H9 (cell line): ENCODE measurements around the gene SLC49A4. TPM values are rescaled to one million over a fixed set of nuclear protein-coding genes. Genes with fewer than 3 reads are reported as not detected.

Experiments used
- DNase-seq: peaks from one replicate; pipeline ENCODE4 v3.0.0-alpha.2; 2017
- H2AFZ ChIP-seq: one replicate; pipeline ENCODE4 v1.6.1; 2013; ENCODE audit warnings: mild to moderate bottlenecking, low read length, control low read depth, moderate library complexity
- H2AK5ac ChIP-seq: 2 replicates; pipeline ENCODE4 v1.6.1; 2013; ENCODE audit warnings: low read length, control low read depth, mixed read lengths; ENCODE audit not compliant: insufficient read length
- H2BK120ac ChIP-seq: one replicate; pipeline ENCODE4 v1.6.1; 2013; ENCODE audit warnings: low read depth, mild to moderate bottlenecking, low read length, control low read depth, inconsistent platforms; ENCODE audit not compliant: poor library complexity, severe bottlenecking
- H2BK12ac ChIP-seq: 2 replicates; pipeline ENCODE4 v1.6.1; 2013; ENCODE audit warnings: low read length, control low read depth, mixed read lengths, low read depth; ENCODE audit not compliant: insufficient read length
- H2BK15ac ChIP-seq: 2 replicates; pipeline ENCODE4 v1.6.1; 2013; ENCODE audit warnings: low read depth, low read length, control low read depth
- H2BK20ac ChIP-seq: one replicate; pipeline ENCODE4 v1.6.1; 2013; ENCODE audit warnings: low read depth, mild to moderate bottlenecking, low read length, control low read depth, inconsistent platforms; ENCODE audit not compliant: poor library complexity, severe bottlenecking
- H2BK5ac ChIP-seq: 2 replicates; pipeline ENCODE4 v1.6.1; 2013; ENCODE audit warnings: low read length, control low read depth, mixed read lengths; ENCODE audit not compliant: insufficient read length
- H3K14ac ChIP-seq: 2 replicates; pipeline ENCODE4 v1.6.1; 2013; ENCODE audit warnings: low read length, control low read depth; ENCODE audit not compliant: insufficient read depth
- H3K18ac ChIP-seq: 2 replicates; pipeline ENCODE4 v1.6.1; 2013; ENCODE audit warnings: low read depth, mild to moderate bottlenecking, mixed read lengths, low read length, control low read depth; ENCODE audit not compliant: insufficient read length
- H3K23ac ChIP-seq: 2 replicates; pipeline ENCODE4 v1.6.1; 2013; ENCODE audit warnings: low read length, control low read depth, mixed read lengths, low read depth; ENCODE audit not compliant: insufficient read length
- H3K23me2 ChIP-seq: 2 replicates; pipeline ENCODE4 v1.6.1; 2013; ENCODE audit warnings: low read depth, mild to moderate bottlenecking, mixed read lengths, low read length, control low read depth; ENCODE audit not compliant: insufficient read length, poor library complexity, severe bottlenecking
- H3K27ac ChIP-seq: 2 replicates; pipeline ENCODE4 v1.5.1; 2013; ENCODE audit warnings: low read length, control low read depth, mixed read lengths, low read depth; ENCODE audit not compliant: insufficient read length
- H3K27me3 ChIP-seq: 2 replicates; pipeline ENCODE4 v1.6.1; 2013; ENCODE audit warnings: low read length, control low read depth, inconsistent platforms; ENCODE audit not compliant: insufficient read depth
- H3K4ac ChIP-seq: 2 replicates; pipeline ENCODE4 v1.6.1; 2013; ENCODE audit warnings: low read depth, mild to moderate bottlenecking, control low read depth, inconsistent platforms, low read length, moderate library complexity
- H3K4me1 ChIP-seq: 2 replicates; pipeline ENCODE4 v1.6.1; 2013; ENCODE audit warnings: low read length, control low read depth, inconsistent platforms; ENCODE audit not compliant: insufficient read depth
- H3K4me2 ChIP-seq: 2 replicates; pipeline ENCODE4 v1.6.1; 2013; ENCODE audit warnings: low read length, control low read depth, mixed read lengths; ENCODE audit not compliant: insufficient read length, insufficient read depth
- H3K56ac ChIP-seq: 2 replicates; pipeline ENCODE4 v1.6.1; 2013; ENCODE audit warnings: low read depth, mild to moderate bottlenecking, mixed read lengths, low read length, control low read depth; ENCODE audit not compliant: insufficient read length
- H3K79me1 ChIP-seq: 2 replicates; pipeline ENCODE4 v1.6.1; 2013; ENCODE audit warnings: low read depth, mild to moderate bottlenecking, moderate library complexity, low read length, control low read depth, inconsistent platforms; ENCODE audit not compliant: insufficient read depth, poor library complexity, severe bottlenecking
- H3K79me2 ChIP-seq: 2 replicates; pipeline ENCODE4 v1.6.1; 2013; ENCODE audit warnings: low read length, control low read depth, inconsistent platforms; ENCODE audit not compliant: insufficient read depth
- H3K9ac ChIP-seq: 2 replicates; pipeline ENCODE4 v1.6.1; 2013; ENCODE audit warnings: low read length, control low read depth, mixed read lengths; ENCODE audit not compliant: insufficient read length; ENCODE audit errors: extremely low read depth
- H3K9me3 ChIP-seq: one replicate; pipeline ENCODE4 v1.6.1; 2013; ENCODE audit warnings: low read depth, low read length, inconsistent platforms; ENCODE audit not compliant: control insufficient read depth
- H3T11ph ChIP-seq: one replicate; pipeline ENCODE4 v1.6.1; 2013; ENCODE audit warnings: mild to moderate bottlenecking, low read length, control low read depth, inconsistent platforms
- H4K20me1 ChIP-seq: one replicate; pipeline ENCODE4 v1.6.1; 2013; ENCODE audit not compliant: control insufficient read depth, insufficient read length, insufficient read depth
- H4K5ac ChIP-seq: 2 replicates; pipeline ENCODE4 v1.6.1; 2013; ENCODE audit warnings: low read depth, mild to moderate bottlenecking, mixed read lengths, low read length, control low read depth; ENCODE audit not compliant: insufficient read length
- H4K8ac ChIP-seq: replicated peaks from 2 replicates; pipeline ENCODE4 v1.6.1; 2013; ENCODE audit warnings: low read length, control low read depth, mixed read lengths, low read depth; ENCODE audit not compliant: insufficient read length
- H4K91ac ChIP-seq: 2 replicates; pipeline ENCODE4 v1.6.1; 2013; ENCODE audit warnings: low read depth, mild to moderate bottlenecking, moderate library complexity, mixed read lengths, low read length, control low read depth; ENCODE audit not compliant: insufficient read length
- H3K27ac Mint-ChIP-seq, 3 experiments: 2 replicates in 2 of 3; 3 replicates in 1 of 3; pipeline ENCODE4 v1.8.0; 2020 to 2021; ENCODE audit warnings: mixed read lengths in 3 of 3, mild to moderate bottlenecking in 1 of 3, moderate library complexity in 1 of 3
- H3K27me3 Mint-ChIP-seq: 2 replicates; pipeline ENCODE4 v1.8.0; 2021; ENCODE audit warnings: low read depth, mild to moderate bottlenecking, moderate library complexity, mixed read lengths
- H3K36me3 Mint-ChIP-seq, 3 experiments: 2 replicates in 2 of 3; 3 replicates in 1 of 3; pipeline ENCODE4 v1.8.0; 2020 to 2021; ENCODE audit warnings: low read depth in 3 of 3, mixed read lengths in 3 of 3; ENCODE audit not compliant: insufficient read depth in 1 of 3
- H3K4me1 Mint-ChIP-seq, 2 experiments: 2 replicates each; pipeline ENCODE4 v1.8.0; 2020; ENCODE audit warnings: mixed read lengths in 2 of 2
- H3K4me3 Mint-ChIP-seq, 2 experiments: 2 replicates in 1 of 2; 3 replicates in 1 of 2; pipeline ENCODE4 v1.8.0; 2020 to 2021; ENCODE audit warnings: mild to moderate bottlenecking in 2 of 2, mixed read lengths in 2 of 2, moderate library complexity in 1 of 2
- H3K9me3 Mint-ChIP-seq, 2 experiments: 2 replicates in 1 of 2; 3 replicates in 1 of 2; pipeline ENCODE4 v1.8.0; 2020; ENCODE audit warnings: mild to moderate bottlenecking in 2 of 2, mixed read lengths in 2 of 2, moderate library complexity in 1 of 2
- CTCF ChIP-seq: fragments of 200-600 bp; sonication (generic); conservative IDR thresholded peaks from 3 replicates; pipeline ENCODE4 v1.8.0; 2021; ENCODE audit warnings: antibody characterized with exemption, mild to moderate bottlenecking
- WGBS: extraction: QIAGEN DNeasy Blood & Tissue Kit; methylation state at CpG from one replicate; pipeline ENCODE4 v1.1.7; 2013; ENCODE audit warnings: missing lambda C conversion rate, low lambda C conversion rate, mixed read lengths; ENCODE audit not compliant: insufficient read length; ENCODE audit errors: extremely low coverage; 5-methylcytosine and 5-hydroxymethylcytosine counted together
- total RNA-seq: library from RNA; stranded (reverse); gene quantifications from 2 replicates; pipeline ENCODE4 v1.2.1, GENCODE V29; 2021

SLC49A4 gene
- total RNA-seq, 1 experiment from 2014 or later = 10.7 TPM

- no peak overlapping the region for H4K91ac ChIP-seq
- H3K27me3 Mint-ChIP-seq = no peaks in the 10 kb centered on the region; the same call in 1 of the 2 replicates
These were observed 5.1 kb upstream of the SLC49A4 start for GRCh38 chr3:122789585-122790273.

More at GRCh38 chr3:122789585-122790273, 5.1 kb upstream of the SLC49A4 start:
- 0 out of 7 replicates have a peak, but pooled peaks cover 0 to 4% (median 0%) of the 10 kb centered on the region in 3 experiments for H3K36me3 Mint-ChIP-seq
- Histone ChIP-seq H3K27ac (no peak overlapping the region), H3K27me3 (no peaks in the 10 kb centered on the region), H2BK15ac (no peak overlapping the region), H2BK5ac (no peak overlapping the region), H2BK20ac (no peak overlapping the region), H3K9me3 (no peaks in the 10 kb centered on the region), H2AK5ac (no peak overlapping the region), H4K20me1 (no peaks in the 10 kb centered on the region), H3K18ac (no peak overlapping the region), H3K4me2 (no peak overlapping the region), H3K23ac (no peak overlapping the region), H3T11ph (no peak overlapping the region), H4K5ac (no peak overlapping the region), H4K8ac (no peak overlapping the region), H3K9ac (no peak overlapping the region), H3K56ac (no peak overlapping the region), H3K4ac (no peak overlapping the region), H2BK120ac (no peak overlapping the region), H3K23me2 (no peaks in the 10 kb centered on the region), H3K79me2 (no peaks in the 10 kb centered on the region), H3K4me1 (no peaks in the 10 kb centered on the region), H3K14ac (no peak overlapping the region), H2AFZ (no peak overlapping the region), H3K79me1 (no peaks in the 10 kb centered on the region), H2BK12ac (no peak overlapping the region)
- H3K27ac Mint-ChIP-seq = no peak overlapping the region
- DNase-seq = no peak
- TF ChIP-seq CTCF = no peak
- peaks cover 15 to 16% of the 10 kb centered on the region in 2 experiments for H3K4me1 Mint-ChIP-seq
- H3K4me3 Mint-ChIP-seq = no peak overlapping the region
- no peaks in the 10 kb centered on the region for H3K9me3 Mint-ChIP-seq
- WGBS = no CpG with 5 or more reads among the region's 11 CpGs
